OCI-LY3 (cell line): ENCODE measurements around the gene DNAH1.
"Not testable (repeated sequence)": the region's sequence is repeated elsewhere in the genome, so short reads cannot be mapped to it uniquely, and the experiment has no call there.

Experiments
- H2AFZ ChIP-seq: fragments of 200-600, 300-600 bp; shearing (Covaris generic); 2 replicates; pipeline ENCODE4 v1.6.0; 2014; ENCODE audit warnings: antibody characterized with exemption, low read depth, low read length
- H3K27ac ChIP-seq: fragments of 200-600, 300-600 bp; sonication (generic); 2 replicates; pipeline ENCODE4 v1.5.1; 2014; ENCODE audit warnings: mild to moderate bottlenecking, low read length, moderate library complexity, mixed read lengths
- H3K27me3 ChIP-seq: fragments of 200-600, 300-600 bp; sonication (generic); 2 replicates; pipeline ENCODE4 v1.6.1; 2014; ENCODE audit warnings: low read depth, low read length, mixed read lengths
- H3K36me3 ChIP-seq: fragments of 200-600, 300-600 bp; sonication (generic); replicated peaks from 2 replicates; pipeline ENCODE3; 2014; ENCODE audit warnings: low read depth, low read length, mixed read lengths
- H3K4me1 ChIP-seq: fragments of 300-600, 200-600 bp; sonication (generic); 2 replicates; pipeline ENCODE4 v1.6.1; 2014; ENCODE audit warnings: low read length, mixed read lengths
- H3K4me2 ChIP-seq: fragments of 200-600, 300-600 bp; sonication (generic); 2 replicates; pipeline ENCODE4 v1.6.1; 2014; ENCODE audit warnings: low read length, mixed read lengths
- H3K4me3 ChIP-seq: fragments of 300-600, 200-600 bp; sonication (generic); 2 replicates; pipeline ENCODE4 v1.5.1; 2014; ENCODE audit warnings: antibody characterized with exemption, mild to moderate bottlenecking, low read length, moderate library complexity
- H3K79me2 ChIP-seq: fragments of 300-600, 200-600 bp; shearing (Covaris generic); 2 replicates; pipeline ENCODE4 v1.6.1; 2014; ENCODE audit warnings: mild to moderate bottlenecking, low read length, mixed read lengths
- H3K9ac ChIP-seq: fragments of 300-600, 200-600 bp; shearing (Covaris generic); 2 replicates; pipeline ENCODE4 v1.6.0; 2014; ENCODE audit warnings: mild to moderate bottlenecking, low read length, moderate library complexity
- H3K9me3 ChIP-seq: fragments of 200-600, 300-600 bp; shearing (Covaris generic); 2 replicates; pipeline ENCODE4 v1.6.1; 2014; ENCODE audit warnings: low read length, mixed read lengths; ENCODE audit not compliant: insufficient read depth
- H4K20me1 ChIP-seq: fragments of 200-600, 300-600 bp; sonication (generic); 2 replicates; pipeline ENCODE4 v1.6.1; 2016; ENCODE audit warnings: low read length, mixed read lengths; ENCODE audit not compliant: insufficient read depth
- EZH2phosphoT487 ChIP-seq: fragments of 200-600 bp; shearing (Covaris generic); IDR thresholded peaks from 2 replicates; pipeline ENCODE4 v1.6.1; 2018; ENCODE audit warnings: antibody characterized with exemption, mixed run types, low read depth
- TF ChIP-seq, protein P1 (sequence below): fragments of 200-600, 300-600 bp; sonication (generic); IDR thresholded peaks from 2 replicates; pipeline ENCODE4 v1.5.1; 2014; ENCODE audit warnings: antibody characterized with exemption, low read length, low read depth

Gene DNAH1

DNA sequence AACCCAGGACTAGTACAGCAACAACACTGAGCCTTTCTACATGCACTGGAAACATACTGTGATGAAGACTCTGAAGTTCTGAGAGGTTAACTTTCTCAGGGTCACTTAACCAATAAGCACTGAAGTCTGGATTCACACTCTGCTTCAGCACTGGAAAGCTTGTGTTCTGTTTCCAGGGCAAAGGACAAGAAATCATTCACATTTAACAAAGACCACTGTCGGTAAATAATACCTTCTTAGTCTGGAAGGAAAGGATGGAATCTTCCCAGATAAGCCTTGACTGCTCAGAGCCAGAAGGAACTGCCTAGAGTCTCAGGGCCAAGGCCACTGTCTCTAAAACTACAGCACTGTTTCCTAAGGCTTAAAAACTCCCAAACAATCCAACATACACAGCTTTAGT is 32.8 kb upstream of the DNAH1 start:
- H3K79me2 ChIP-seq = peaks cover 18% of the 10 kb centered on the region

DNA sequence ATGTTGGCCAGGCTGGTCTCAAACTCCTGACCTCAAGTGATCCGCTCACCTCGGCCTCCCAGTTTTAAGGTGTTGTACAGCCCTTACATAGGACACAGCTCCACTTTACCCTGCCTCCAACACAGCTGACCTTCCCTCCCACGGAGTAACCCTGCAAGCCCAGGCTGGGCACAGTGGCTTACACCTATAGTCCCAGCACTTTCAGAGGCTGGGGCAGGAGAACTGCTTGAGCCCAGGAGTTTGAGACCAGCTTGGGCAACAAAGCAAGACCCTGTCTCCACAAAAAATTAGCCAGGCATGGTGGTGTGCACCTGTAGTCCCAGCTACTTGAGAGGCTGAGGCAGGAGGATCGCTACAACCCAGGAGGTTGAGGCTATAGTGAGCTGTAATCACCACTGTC is 32.1 kb upstream of the DNAH1 start:
- H3K4me2 ChIP-seq, H3K9me3 ChIP-seq, H2AFZ ChIP-seq, H3K9ac ChIP-seq, H3K27ac ChIP-seq, H4K20me1 ChIP-seq, H3K27me3 ChIP-seq, H3K4me3 ChIP-seq, H3K36me3 ChIP-seq: not testable (repeated sequence)
- Histone ChIP-seq H3K79me2 (peaks cover 13% of the 10 kb centered on the region), H3K4me1 (peaks cover 28% of the 10 kb centered on the region)

More for the DNA sequence above, 32.8 kb upstream of the DNAH1 start:
- no peak overlapping the region for H2AFZ ChIP-seq
- H3K4me2 ChIP-seq = no peak overlapping the region
- no peak overlapping the region for H3K9ac ChIP-seq
- no peak overlapping the region for H3K4me3 ChIP-seq
- no peaks in the 10 kb centered on the region for H3K36me3 ChIP-seq
- TF ChIP-seq, protein P1, sequence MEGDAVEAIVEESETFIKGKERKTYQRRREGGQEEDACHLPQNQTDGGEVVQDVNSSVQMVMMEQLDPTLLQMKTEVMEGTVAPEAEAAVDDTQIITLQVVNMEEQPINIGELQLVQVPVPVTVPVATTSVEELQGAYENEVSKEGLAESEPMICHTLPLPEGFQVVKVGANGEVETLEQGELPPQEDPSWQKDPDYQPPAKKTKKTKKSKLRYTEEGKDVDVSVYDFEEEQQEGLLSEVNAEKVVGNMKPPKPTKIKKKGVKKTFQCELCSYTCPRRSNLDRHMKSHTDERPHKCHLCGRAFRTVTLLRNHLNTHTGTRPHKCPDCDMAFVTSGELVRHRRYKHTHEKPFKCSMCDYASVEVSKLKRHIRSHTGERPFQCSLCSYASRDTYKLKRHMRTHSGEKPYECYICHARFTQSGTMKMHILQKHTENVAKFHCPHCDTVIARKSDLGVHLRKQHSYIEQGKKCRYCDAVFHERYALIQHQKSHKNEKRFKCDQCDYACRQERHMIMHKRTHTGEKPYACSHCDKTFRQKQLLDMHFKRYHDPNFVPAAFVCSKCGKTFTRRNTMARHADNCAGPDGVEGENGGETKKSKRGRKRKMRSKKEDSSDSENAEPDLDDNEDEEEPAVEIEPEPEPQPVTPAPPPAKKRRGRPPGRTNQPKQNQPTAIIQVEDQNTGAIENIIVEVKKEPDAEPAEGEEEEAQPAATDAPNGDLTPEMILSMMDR = no peak
- TF ChIP-seq EZH2phosphoT487 = no peak
- peaks cover 21% of the 10 kb centered on the region for H3K4me1 ChIP-seq
- H3K27me3 ChIP-seq = no peaks in the 10 kb centered on the region
- H3K27ac ChIP-seq = no peak overlapping the region
- H3K9me3 ChIP-seq = no peaks in the 10 kb centered on the region
- H4K20me1 ChIP-seq = no peaks in the 10 kb centered on the region

DNA sequence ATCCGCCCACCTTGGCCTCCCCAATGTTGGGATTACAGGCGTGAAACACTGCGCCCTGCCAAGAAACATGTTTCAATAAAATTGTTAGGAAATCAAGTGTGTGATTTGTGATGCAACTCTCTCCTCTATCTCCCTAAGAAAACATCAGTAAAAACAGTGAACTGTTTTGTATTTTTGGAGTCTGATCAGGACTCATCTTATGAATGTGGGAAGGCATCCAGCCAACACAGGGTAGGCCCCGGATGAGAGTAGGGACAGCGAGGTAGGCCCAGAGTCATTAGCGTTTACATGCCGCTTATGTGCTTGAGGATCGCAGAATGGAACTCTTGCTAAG is 29.4 kb upstream of the DNAH1 start:
- no peak overlapping the region for H2AFZ ChIP-seq
- H3K27ac ChIP-seq = no peak overlapping the region
- peak overlapping the region; percentile 94 for H3K4me2 ChIP-seq
- H3K4me3 ChIP-seq = peak overlapping the region; percentile 79
- peaks cover 7% of the 10 kb centered on the region for H3K79me2 ChIP-seq
- H3K36me3 ChIP-seq = no peaks in the 10 kb centered on the region
- peak overlapping the region; percentile 83 for H3K9ac ChIP-seq
- TF ChIP-seq EZH2phosphoT487 = no peak
- TF ChIP-seq, protein P1 = no peak
- H3K9me3 ChIP-seq = no peaks in the 10 kb centered on the region
- H3K27me3 ChIP-seq = no peaks in the 10 kb centered on the region
- H4K20me1 ChIP-seq = no peaks in the 10 kb centered on the region
- peaks cover 20% of the 10 kb centered on the region for H3K4me1 ChIP-seq

DNA sequence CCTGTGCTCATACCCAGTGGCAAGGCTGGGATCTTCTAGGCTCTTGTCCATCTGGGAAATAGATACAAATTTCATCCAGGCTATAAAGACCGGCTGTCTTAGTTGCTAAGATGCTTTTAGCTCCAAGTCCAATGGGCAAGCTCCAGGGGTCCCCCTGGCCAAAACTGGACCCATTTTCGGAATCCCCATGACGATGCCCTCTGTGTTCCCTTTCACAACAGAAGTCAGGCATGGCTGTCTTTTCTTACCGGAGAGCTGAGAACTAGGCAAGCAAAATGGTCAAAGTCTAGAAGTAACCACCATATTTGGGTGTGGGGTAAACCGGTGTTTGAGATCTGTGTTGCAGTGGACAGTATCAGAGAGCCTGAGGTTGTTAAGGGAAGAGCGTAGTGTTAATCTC is 27.4 kb upstream of the DNAH1 start:
- TF ChIP-seq, protein P1 = no peak
- no peak for TF ChIP-seq EZH2phosphoT487
- Histone ChIP-seq H3K4me1 (peaks cover 20% of the 10 kb centered on the region), H3K4me3 (peak overlapping the region; percentile 79), H3K9me3 (no peaks in the 10 kb centered on the region), H2AFZ (peak overlapping the region; percentile 3; the same call in 1 of the 2 replicates), H3K36me3 (no peaks in the 10 kb centered on the region), H3K9ac (peak overlapping the region; percentile 83), H3K27me3 (no peaks in the 10 kb centered on the region), H3K79me2 (peaks cover 7% of the 10 kb centered on the region), H3K4me2 (peak overlapping the region; percentile 94), H4K20me1 (no peaks in the 10 kb centered on the region), H3K27ac (peak overlapping the region; percentile 4; the same call in 1 of the 2 replicates)

DNA sequence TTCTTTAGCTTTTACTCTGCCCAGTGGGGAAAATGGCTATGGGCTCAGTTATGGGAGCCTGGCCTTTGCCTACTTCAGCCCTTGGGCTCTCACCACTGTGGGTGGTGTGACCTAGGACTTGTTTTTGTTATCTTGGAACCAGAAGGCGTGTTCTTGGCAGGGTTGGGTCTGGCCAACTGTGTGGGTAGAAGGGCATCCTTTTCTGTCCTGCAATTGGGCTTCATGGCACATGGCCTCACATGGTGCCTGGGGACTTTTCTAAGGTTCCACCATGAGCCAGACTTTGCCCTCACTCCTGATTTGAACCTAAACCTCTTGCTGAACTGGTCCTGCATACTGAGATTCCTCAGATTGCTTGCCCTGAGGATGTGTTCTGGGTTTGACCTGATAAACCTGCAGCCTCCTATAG is 26.8 kb upstream of the DNAH1 start:
- H3K4me3 ChIP-seq = no peak overlapping the region
- peaks cover 20% of the 10 kb centered on the region for H3K4me1 ChIP-seq
- H2AFZ ChIP-seq = no peak overlapping the region
- H3K27ac ChIP-seq = no peak overlapping the region
- H3K79me2 ChIP-seq = peaks cover 7% of the 10 kb centered on the region
- no peaks in the 10 kb centered on the region for H3K9me3 ChIP-seq
- no peak overlapping the region for H3K4me2 ChIP-seq
- no peak overlapping the region for H3K9ac ChIP-seq
- H4K20me1 ChIP-seq = no peaks in the 10 kb centered on the region
- H3K36me3 ChIP-seq = no peaks in the 10 kb centered on the region
- H3K27me3 ChIP-seq = no peaks in the 10 kb centered on the region
- TF ChIP-seq EZH2phosphoT487 = no peak
- TF ChIP-seq, protein P1 = no peak
